SK-N-SH (cell line): ENCODE results near the gene IL26.

Source experiments
- CHD2 ChIP-seq: fragments of 150-350 bp; IDR thresholded peaks from 2 replicates; pipeline ENCODE4 v1.6.1; 2018; ENCODE audit warnings: low read length; ENCODE audit not compliant: partially characterized antibody
- CTCF ChIP-seq: fragments of 200-600 bp; sonication (generic); IDR thresholded peaks from 2 replicates; pipeline ENCODE4 v1.6.1; 2017; ENCODE audit warnings: antibody characterized with exemption, mild to moderate bottlenecking, moderate library complexity
- EP300 ChIP-seq, 2 experiments: IDR thresholded peaks; 2 replicates each; pipeline versions ENCODE4 v1.4.0 to v1.6.1; 2012; ENCODE audit warnings: borderline replicate concordance in 1 of 2, low read depth in 1 of 2, low read length in 1 of 2
- EZH2phosphoT487 ChIP-seq: fragments of 200-600 bp; sonication (generic); IDR thresholded peaks from 2 replicates; pipeline ENCODE4 v1.6.1; 2017; ENCODE audit warnings: low read depth, mixed run types, mild to moderate bottlenecking, antibody characterized with exemption, moderate library complexity, borderline replicate concordance
- IRF3 ChIP-seq: fragments of 150-350 bp; IDR thresholded peaks from 2 replicates; pipeline ENCODE4 v1.6.1; 2016; ENCODE audit warnings: mild to moderate bottlenecking, low read depth, low read length
- JUND ChIP-seq: IDR thresholded peaks from 2 replicates; pipeline ENCODE4 v1.4.0; 2012
- NFIC ChIP-seq: IDR thresholded peaks from 2 replicates; pipeline ENCODE4 v1.4.0; 2012; ENCODE audit warnings: borderline replicate concordance
- POLR2AphosphoS5 ChIP-seq: IDR thresholded peaks from 2 replicates; pipeline ENCODE4 v1.6.1; 2012; ENCODE audit warnings: low read depth, low read length
- RAD21 ChIP-seq: IDR thresholded peaks from 2 replicates; pipeline ENCODE4 v1.6.1; 2012; ENCODE audit warnings: mild to moderate bottlenecking, low read length
- SMC3 ChIP-seq: IDR thresholded peaks from 2 replicates; pipeline ENCODE4 v1.6.1; 2012; ENCODE audit warnings: low read depth, low read length, improper control_type of control experiment
- TAF1 ChIP-seq: IDR thresholded peaks from 2 replicates; pipeline ENCODE4 v1.6.1; 2012; ENCODE audit warnings: low read depth, mild to moderate bottlenecking, low read length, moderate library complexity, borderline replicate concordance
- TEAD4 ChIP-seq: IDR thresholded peaks from 2 replicates; pipeline ENCODE4 v1.4.0; 2012; ENCODE audit warnings: mild to moderate bottlenecking, borderline replicate concordance; ENCODE audit not compliant: insufficient read depth
- TF ChIP-seq, protein P1 (sequence below): IDR thresholded peaks from 2 replicates; pipeline ENCODE4 v1.6.1; 2012; ENCODE audit warnings: mild to moderate bottlenecking, low read depth, low read length, moderate library complexity
- TF ChIP-seq, protein P2 (sequence below): IDR thresholded peaks from 2 replicates; pipeline ENCODE4 v1.4.0; 2012; ENCODE audit warnings: low read depth, borderline replicate concordance

- TF ChIP-seq CTCF (no peak), IRF3 (no peak), POLR2AphosphoS5 (no peak), CHD2 (no peak), JUND (no peak), NFIC (no peak), EP300 (IDR thresholded peaks at IDR 0.05; ENCODE audit: borderline replicate concordance in 1 of 2, low read depth in 1 of 2, low read length in 1 of 2) (no peak), RAD21 (no peak), EZH2phosphoT487 (no peak), TAF1 (no peak), TEAD4 (no peak), SMC3 (no peak)
- TF ChIP-seq, protein P1, sequence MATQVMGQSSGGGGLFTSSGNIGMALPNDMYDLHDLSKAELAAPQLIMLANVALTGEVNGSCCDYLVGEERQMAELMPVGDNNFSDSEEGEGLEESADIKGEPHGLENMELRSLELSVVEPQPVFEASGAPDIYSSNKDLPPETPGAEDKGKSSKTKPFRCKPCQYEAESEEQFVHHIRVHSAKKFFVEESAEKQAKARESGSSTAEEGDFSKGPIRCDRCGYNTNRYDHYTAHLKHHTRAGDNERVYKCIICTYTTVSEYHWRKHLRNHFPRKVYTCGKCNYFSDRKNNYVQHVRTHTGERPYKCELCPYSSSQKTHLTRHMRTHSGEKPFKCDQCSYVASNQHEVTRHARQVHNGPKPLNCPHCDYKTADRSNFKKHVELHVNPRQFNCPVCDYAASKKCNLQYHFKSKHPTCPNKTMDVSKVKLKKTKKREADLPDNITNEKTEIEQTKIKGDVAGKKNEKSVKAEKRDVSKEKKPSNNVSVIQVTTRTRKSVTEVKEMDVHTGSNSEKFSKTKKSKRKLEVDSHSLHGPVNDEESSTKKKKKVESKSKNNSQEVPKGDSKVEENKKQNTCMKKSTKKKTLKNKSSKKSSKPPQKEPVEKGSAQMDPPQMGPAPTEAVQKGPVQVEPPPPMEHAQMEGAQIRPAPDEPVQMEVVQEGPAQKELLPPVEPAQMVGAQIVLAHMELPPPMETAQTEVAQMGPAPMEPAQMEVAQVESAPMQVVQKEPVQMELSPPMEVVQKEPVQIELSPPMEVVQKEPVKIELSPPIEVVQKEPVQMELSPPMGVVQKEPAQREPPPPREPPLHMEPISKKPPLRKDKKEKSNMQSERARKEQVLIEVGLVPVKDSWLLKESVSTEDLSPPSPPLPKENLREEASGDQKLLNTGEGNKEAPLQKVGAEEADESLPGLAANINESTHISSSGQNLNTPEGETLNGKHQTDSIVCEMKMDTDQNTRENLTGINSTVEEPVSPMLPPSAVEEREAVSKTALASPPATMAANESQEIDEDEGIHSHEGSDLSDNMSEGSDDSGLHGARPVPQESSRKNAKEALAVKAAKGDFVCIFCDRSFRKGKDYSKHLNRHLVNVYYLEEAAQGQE = no peak
- TF ChIP-seq, protein P2, sequence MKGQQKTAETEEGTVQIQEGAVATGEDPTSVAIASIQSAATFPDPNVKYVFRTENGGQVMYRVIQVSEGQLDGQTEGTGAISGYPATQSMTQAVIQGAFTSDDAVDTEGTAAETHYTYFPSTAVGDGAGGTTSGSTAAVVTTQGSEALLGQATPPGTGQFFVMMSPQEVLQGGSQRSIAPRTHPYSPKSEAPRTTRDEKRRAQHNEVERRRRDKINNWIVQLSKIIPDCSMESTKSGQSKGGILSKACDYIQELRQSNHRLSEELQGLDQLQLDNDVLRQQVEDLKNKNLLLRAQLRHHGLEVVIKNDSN = no peak
Observed at GRCh38 chr12:68235576-68235975, 10.0 kb upstream of the IL26 start.
